Subcutaneous adipose tissue (tissue), 4 donors: Measurements from ENCODE around the gene KBTBD13. TPM values are rescaled to one million over a fixed set of nuclear protein-coding genes. Genes with fewer than 3 reads are reported as not detected.

Experiments used
- CTCF ChIP-seq: fragments of 450-650 bp; IDR thresholded peaks from one replicate; pipeline ENCODE4 v1.5.1; 2016; ENCODE audit warnings: low read depth, mild to moderate bottlenecking, control low read depth, antibody characterized with exemption, moderate library complexity
- total RNA-seq, 4 donors: library from RNA; depleted of rRNA; stranded (reverse); fragments of >200 nt; gene quantifications; one replicate each; pipeline ENCODE4 v1.1.0, GENCODE V29; 2016

The KBTBD13 gene
- total RNA-seq, 4 donors from 2014 or later = not detected

- TF ChIP-seq CTCF = no peak
These were observed 10.4 kb upstream of the KBTBD13 start for GRCh38 chr15:65066001-65066634.

- TF ChIP-seq CTCF = no peak
These were observed 9.8 kb upstream of the KBTBD13 start for GRCh38 chr15:65066635-65067316.

GRCh38 chr15:65067317-65067644 lies 9.3 kb upstream of the KBTBD13 start:
- no peak for TF ChIP-seq CTCF

GRCh38 chr15:65067645-65068402 lies 8.7 kb upstream of the KBTBD13 start, which contains the start of gene RASL12:
TSS of gene RASL12 (minus strand) at chr15:65067991. CDS start at chr15:65067835, 156 bp downstream.
- no peak for TF ChIP-seq CTCF

- no peak for TF ChIP-seq CTCF
These were observed 8.2 kb upstream of the KBTBD13 start for GRCh38 chr15:65068403-65068788.

- TF ChIP-seq CTCF = no peak
These were observed 7.4 kb upstream of the KBTBD13 start for GRCh38 chr15:65069179-65069578.

GRCh38 chr15:65069779-65070546 lies 6.6 kb upstream of the KBTBD13 start:
- no peak for TF ChIP-seq CTCF
